Loucy (cell line): ENCODE data around the gene OR12D2.

Source experiments
- EZH2phosphoT487 ChIP-seq: fragments of 200-600 bp; IDR thresholded peaks from 2 replicates; pipeline ENCODE4 v1.6.1; 2018; ENCODE audit warnings: antibody characterized with exemption, mild to moderate bottlenecking, moderate library complexity, borderline replicate concordance
- TF ChIP-seq, protein P1 (sequence below): fragments of 200-600 bp; sonication (generic); conservative IDR thresholded peaks from 2 replicates; pipeline ENCODE4 v1.5.1; 2014; ENCODE audit warnings: mild to moderate bottlenecking, antibody characterized with exemption, low read length

DNA sequence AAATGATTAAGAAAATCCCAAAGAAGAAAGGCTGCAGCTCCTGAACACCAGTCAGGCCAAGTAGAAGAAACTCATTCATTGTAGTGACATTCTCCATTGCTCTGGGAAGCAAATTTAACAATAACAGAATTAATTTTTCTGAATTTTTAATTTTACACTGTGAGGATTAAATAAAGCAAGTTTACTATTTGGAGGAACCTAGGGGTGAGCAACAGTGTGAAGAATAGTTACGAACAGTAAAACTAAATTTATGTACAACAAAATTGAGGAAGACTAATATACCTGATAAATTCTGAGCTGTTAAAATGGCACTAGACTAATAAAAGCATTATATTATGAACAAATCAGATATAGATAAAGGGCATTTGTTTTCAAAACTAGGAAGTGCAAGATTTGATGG lies 20.2 kb upstream of the OR12D2 start, which contains the start of gene OR12D3:
- TF ChIP-seq, protein P1, sequence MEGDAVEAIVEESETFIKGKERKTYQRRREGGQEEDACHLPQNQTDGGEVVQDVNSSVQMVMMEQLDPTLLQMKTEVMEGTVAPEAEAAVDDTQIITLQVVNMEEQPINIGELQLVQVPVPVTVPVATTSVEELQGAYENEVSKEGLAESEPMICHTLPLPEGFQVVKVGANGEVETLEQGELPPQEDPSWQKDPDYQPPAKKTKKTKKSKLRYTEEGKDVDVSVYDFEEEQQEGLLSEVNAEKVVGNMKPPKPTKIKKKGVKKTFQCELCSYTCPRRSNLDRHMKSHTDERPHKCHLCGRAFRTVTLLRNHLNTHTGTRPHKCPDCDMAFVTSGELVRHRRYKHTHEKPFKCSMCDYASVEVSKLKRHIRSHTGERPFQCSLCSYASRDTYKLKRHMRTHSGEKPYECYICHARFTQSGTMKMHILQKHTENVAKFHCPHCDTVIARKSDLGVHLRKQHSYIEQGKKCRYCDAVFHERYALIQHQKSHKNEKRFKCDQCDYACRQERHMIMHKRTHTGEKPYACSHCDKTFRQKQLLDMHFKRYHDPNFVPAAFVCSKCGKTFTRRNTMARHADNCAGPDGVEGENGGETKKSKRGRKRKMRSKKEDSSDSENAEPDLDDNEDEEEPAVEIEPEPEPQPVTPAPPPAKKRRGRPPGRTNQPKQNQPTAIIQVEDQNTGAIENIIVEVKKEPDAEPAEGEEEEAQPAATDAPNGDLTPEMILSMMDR, result no peak
- TF ChIP-seq EZH2phosphoT487, result no peak
